ENCODE results near the gene COL26A1.

GRCh38 chr7:101376601-101377000, 13.9 kb downstream of the COL26A1 start:
- TF ChIP-seq CTCF (conservative IDR thresholded peaks at IDR 0.05; ENCODE audit: low read depth, low read length) = no peak
- TF ChIP-seq EZH2 (IDR thresholded peaks at IDR 0.05; ENCODE audit: low read length, unreplicated experiment) = no peak

All from PC-3 (cell line).